RKO (cell line): Measurements from ENCODE around the gene FKBP5.
"Not testable (repeated sequence)": the region's sequence is repeated elsewhere in the genome, so short reads cannot be mapped to it uniquely, and the experiment has no call there.

Experiments used
- DNase-seq: peaks from one replicate; pipeline ENCODE4 v3.0.0-alpha.2; 2016; ENCODE audit warnings: low spot score

The FKBP5 gene

DNA sequence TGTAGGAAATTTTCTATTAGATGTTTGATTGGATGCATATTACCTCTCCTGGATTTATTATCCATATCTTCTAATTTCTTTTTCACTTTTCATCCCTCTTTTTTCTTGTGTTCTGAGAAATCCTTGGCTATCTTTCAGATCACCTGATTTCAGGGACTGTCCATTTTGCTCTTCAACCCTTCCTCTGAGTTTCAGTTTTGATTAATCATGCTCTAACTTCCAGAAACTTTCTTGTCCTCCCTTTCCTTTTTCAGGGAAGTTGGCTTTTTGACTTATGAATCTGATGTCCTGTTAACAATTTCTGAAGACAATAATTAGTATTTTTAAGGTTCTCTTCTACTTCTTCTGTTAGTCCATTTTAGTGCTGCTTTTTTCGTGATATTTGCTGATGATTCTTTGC, 79.1 kb downstream of the FKBP5 start:
- DNase-seq: no peak

DNA sequence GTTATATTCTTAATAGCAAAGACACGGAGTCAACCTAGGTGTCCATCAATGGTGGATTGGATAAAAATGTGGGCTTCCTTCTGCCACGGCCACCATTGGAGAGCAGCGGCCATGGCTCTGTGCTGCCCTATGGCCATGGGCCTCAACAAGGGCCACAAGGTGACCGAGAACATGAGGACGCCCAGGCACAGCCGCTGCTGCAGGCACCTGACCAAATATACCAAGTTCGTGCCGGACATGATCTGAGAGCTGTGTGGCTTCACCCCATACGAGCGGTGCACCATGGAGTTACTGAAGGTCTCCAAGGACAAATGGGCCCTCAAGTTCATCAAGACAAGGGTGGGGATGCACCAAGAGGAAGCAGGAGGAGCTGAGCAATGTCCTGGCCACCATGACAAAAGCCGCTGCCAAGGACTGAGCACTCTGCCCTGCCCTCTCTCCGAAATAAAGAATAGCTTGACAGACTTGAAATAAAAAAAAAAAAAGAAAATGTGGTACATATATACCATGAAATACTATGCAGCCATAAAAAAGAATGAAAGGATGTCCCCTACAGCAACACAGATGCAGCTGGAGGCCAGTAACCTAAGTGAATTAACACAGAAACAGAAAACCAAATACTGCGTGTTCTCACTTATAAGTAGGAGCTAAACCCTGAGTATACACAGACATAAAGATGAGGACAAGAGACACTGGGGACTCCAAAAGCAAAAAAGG, 81.0 kb downstream of the FKBP5 start:
- no peak for DNase-seq

DNA sequence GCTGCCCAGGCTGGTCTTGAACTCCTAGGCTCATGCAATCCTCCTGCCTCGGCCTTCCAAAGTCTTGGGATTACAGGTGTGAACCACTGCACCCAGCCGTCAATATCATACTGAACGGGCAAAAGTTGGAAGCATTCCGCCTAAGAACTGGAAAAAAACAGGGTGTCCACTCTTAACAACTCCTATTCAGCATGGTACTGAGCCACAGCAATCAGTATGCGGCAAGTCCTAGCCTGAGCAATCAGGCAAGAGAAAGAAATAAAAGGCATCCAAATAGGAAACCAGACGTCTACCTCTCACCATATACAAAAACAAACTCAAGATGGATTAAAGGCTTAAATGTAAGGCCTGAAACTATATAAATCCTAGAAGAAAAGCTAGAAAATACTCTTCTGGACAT, 83.1 kb downstream of the FKBP5 start:
- DNase-seq: no peak

DNA sequence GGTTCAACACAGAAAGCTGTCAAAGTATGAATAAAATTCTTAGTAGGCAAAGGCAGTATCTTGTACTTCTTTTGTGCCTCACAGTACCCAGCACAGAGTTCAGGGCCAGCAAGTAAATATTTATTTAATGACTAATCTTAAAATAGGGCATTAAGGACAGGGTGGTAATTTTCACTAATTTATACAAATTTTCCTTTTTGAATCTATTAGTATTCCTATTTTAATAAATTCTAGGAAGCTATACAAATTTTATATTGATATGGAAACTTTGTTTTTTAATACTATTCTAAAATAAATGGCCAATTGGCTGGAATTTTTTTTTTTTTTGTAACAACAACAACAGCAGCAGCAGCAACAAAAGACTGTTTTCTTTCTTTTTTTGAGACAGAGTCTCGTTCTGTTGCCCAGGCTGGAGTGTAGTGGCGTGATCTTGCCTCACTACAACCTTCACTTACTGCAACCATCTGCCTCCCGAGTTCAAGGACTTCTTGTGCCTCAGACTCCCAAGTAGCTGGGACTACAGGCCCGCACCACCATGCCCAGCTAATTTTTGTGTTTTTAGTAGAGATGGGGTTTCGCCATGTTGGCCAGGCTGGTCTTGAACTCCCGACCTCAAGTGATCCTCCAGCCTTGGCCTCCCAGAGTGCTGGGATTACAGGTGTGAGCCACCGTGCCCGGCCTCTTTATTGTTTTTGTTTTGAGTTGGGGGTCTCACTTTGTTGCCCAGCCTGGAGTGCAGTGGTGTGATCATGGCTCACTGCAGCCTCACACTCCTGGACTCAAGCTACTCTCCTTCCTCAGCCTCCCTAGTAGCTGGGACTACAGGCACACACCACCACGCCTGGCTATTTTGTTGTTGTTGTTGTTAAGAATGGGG, 85.2 kb downstream of the FKBP5 start:
- no peak for DNase-seq

DNA sequence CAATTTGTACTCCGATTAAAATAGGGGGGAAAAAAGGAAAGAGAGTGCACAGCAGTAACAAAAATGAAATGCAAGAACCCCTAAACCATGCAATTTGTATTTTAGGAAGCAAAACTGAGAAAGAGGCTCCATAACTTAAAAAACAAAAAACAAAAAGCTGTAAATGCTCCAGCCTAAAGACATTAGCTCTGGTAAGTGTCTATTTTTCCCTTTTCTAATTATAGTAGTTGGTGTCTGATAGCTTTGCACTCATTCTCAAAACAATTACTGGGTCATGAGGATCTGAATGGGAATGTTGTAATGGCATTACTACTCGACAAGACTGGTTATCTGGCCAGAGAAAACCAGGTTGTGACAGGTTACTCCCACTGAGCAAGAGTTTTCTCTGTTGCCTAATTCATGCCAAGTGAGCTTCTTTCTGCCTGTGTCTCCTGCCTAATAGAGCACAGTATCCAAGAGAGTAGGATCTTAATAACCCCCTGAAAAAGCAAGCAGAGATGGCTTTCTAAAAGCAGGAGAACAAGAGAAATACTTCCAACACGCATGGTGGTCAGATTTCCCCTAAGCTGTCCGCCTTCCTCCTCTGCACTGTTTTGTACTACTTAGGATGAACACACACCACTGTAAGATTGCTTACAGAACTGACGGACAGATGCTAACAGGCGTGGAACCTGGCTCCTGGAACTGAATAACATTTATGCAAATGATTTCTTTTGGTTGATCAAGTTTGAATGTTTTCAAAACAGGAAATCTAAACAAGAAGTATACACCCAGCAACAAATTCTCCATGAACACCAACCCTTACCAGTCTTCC, 86.4 kb downstream of the FKBP5 start:
- no peak for DNase-seq

DNA sequence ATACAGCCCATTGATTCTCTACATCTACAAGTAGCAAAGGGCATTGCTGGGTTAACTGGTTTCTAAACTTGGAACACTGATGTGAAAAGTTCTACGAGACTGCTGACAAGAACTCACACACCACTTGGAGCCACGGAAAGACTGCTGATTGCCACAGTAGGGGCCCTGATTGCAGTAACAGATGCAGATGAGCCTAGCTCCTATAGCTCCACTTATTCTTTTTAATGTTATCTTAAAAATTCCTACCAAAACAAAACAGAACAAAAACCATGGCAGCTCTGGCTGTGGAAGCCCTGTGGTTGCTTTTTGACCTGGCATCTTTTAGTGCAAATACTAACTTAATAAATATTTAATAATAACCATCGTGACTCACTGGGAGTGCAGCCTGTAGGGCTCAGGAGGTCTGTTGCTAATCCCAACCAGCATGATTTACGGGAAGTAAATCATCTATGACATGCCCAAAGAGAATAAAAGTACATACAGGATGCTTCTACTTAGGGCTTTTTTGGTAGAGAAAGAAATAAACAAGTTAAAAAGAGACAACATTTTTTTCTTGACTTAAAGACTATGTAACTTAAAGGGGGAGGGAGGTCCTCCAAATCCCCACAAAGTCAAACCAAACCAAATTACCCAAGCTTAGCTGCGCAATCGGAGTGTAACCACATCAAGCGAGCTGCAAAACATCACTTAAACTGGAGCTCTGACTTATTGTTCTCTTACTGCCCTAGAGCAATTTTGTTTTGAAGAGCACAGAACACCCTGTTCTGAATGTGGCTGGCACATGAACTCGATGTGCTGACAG, 87.2 kb downstream of the FKBP5 start:
- no peak for DNase-seq

DNA sequence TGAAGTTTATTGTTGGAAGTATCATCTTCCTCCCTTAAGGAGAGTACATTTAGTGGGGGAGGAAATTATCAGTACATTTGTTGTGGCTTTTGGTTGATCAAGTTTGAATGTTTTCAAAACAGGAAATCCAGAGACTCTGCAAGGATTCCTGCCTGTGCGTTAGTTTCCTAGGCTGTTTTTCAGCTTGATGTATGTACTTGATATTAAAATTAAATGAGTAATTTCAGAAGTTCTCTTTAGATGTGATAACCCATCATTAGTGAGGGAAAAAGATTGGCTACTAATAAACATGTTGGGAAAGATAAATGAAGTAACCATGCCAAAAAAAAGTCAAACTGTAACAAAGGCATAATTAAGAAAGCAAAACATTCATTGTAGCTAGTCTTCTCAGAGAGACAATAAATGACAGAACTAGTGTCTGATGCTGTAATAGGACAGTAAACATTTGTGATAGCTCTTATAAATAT, 88.0 kb downstream of the FKBP5 start:
- DNase-seq: no peak

- no peak for DNase-seq
These were observed 88.7 kb downstream of the FKBP5 start for GRCh38 chr6:35599761-35600658.

DNA sequence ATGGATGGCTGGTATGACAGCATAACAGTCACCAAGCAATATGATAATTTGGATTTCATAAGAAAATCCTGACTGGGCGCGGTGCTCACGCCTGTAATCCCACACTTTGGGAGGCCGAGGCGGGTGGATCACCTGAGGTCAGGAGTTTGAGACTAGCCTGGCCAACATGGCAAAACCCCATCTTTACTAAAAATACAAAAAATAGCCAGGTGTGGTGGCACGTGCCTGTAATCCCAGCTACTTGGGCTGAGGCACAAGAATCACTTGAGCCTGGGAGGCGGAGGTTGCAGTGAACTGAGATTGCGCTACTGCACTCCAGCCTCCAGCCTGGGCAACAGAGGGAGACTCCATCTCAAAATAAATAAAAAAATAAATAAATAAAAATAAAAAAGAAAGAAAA, 90.1 kb downstream of the FKBP5 start:
- DNase-seq: not testable (repeated sequence)

DNA sequence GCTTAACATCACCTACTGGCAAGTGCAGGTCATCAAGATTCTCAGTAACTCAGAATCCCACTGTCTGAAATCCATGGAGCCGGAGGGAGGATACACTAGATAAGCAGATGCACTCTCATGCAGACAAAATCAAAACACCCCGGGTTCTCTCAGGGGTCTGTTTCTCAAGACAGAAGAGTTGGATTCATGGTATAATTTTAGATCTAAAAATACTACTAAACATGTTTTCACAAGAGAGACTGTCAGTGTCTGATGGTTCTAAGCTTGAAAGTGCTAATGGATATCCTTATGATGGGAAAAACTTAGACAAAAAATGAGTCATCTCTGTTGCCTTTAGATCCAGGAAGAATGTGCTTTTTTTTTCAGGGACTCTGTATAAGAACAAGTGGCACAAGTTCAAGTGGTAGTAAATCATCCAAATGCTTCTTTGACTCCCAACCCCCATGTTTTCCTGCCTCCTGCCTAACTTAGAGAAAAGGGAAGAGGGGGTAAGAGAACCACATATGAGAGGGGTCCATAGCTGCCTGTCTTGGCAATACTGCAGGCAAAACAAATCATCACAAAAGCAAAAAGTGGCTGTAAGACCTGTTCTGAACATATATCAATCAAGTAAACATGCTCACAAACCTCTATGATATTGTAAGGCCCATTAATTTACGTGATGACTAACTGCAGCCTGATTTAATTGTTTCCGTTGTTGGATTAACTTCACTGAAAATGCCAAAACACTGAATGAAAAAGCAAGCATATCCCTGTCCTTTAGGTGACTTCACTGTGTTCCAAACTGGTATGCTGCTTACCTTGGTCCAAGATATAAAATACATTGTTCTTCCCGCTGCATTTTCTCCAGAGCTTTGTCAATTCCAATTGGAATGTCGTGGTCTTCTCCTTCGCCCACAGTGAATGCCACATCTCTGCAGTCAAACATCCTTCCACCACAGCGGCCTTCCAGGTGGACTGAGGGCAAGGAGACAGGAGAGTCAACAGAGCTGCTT, 92.0 kb downstream of the FKBP5 start:
- peak; percentile 36 for DNase-seq

- DNase-seq: no peak
These were observed 94.1 kb downstream of the FKBP5 start for GRCh38 chr6:35594503-35595186.

- no peak for DNase-seq
These were observed 96.5 kb downstream of the FKBP5 start for GRCh38 chr6:35592178-35592577.

DNA sequence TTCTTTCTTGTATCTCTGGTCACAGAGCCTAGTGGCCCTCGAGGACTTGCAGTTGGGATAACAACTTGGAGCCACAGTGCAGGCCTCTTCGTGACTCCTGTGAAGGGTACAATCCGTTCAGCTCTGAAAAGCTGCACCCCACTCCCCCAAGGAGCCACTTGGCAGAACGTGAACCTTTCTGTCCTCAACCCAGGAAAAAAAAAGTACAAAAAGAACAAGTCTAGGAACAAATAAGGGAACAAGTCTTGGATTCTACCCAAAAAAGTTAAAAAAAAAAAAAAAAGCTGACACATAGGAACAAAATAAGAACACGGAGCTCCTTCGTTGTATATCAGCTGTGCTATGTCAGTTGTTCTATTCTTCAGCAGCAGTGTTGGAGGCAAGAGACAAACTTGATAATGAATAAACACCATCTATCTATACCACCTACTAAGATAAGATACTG, 98.1 kb downstream of the FKBP5 start:
- no peak for DNase-seq

GRCh38 chr6:35589904-35590303, 98.8 kb downstream of the FKBP5 start:
- DNase-seq: no peak

DNA sequence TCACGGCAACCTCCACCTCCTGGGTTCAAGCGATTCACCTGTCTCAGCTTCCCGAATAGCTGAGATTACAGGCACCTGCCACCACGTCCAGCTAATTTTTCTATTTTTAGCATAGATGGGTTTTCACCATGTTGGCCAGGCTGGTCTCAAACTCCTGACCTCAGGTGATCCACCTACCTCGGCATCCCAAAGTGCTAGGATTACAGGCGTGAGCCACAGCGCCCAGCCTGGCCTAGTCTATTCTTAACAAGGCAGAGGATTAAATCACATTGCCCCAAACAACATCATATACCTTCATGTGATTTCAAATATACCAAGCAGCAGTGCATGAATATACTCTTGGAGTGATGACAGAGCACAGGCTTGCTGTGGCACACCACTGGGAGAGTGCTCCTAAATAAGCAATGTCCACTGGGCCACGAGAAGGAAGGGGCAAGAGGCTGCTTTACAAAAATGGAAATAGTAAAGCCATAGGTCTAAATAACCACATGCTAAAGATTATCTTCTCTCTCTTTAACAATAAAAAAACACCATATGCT, 99.4 kb downstream of the FKBP5 start:
- no peak for DNase-seq

DNA sequence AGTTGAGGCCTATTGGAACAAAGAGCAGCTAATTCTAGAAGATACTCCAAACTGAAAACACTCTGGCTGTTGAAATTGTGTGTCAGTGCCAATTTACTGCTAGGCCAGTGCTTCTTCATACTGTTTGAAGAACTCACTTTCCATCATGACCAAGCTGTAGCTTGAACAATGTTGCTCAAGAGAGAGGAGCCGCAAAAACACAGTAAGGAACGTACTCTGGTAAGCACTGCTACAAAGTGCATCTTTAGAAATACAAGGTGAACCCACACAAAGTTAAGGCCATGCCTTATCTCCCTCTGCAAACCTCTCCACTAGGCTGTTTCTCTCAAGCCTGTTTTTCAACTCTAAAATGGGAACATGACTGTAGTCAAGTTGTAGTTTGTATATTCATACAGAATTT, 101.5 kb downstream of the FKBP5 start:
- no peak for DNase-seq

DNA sequence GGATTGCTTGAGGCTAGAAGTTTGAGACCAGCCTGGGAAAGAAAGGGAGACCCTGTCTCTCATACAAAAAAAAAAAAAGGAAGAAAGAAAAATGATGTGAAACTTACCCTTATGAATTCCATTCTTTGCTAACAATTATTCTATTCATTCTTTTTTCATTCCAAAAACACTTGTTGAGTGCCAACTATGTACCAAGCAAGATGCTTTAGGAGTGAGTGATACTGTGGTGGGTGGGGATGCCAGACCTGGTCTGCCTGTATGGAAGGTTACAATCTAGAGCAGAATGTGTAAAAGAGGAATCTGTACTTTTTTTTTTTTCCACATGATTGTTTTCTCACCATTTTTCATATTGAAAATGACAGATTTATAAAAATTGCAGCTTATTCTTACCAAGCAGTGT, 102.2 kb downstream of the FKBP5 start:
- DNase-seq: no peak

GRCh38 chr6:35585658-35586057, 103.1 kb downstream of the FKBP5 start:
- DNase-seq: no peak
